ENCODE measurements around the gene CHEK2.

DNA sequence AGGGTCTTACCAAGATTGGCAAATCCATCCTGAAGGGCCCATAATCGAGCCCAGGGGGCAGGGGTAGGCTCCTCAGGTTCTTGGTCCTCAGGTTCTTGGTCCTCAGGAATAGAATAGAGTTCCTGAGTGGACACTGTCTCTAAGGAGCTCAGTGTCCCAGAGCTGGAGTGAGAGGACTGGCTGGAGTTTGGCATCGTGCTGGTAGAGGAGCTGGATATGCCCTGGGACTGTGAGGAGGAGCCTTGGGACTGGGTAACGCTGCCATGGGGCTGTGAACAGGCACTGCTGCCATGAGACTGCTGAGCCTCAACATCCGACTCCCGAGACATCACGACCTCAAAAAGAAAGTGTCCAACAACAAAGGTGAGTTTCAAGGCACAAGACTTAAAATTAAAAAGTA, 7.2 kb downstream of the CHEK2 start:
- TF ChIP-seq, protein P1, sequence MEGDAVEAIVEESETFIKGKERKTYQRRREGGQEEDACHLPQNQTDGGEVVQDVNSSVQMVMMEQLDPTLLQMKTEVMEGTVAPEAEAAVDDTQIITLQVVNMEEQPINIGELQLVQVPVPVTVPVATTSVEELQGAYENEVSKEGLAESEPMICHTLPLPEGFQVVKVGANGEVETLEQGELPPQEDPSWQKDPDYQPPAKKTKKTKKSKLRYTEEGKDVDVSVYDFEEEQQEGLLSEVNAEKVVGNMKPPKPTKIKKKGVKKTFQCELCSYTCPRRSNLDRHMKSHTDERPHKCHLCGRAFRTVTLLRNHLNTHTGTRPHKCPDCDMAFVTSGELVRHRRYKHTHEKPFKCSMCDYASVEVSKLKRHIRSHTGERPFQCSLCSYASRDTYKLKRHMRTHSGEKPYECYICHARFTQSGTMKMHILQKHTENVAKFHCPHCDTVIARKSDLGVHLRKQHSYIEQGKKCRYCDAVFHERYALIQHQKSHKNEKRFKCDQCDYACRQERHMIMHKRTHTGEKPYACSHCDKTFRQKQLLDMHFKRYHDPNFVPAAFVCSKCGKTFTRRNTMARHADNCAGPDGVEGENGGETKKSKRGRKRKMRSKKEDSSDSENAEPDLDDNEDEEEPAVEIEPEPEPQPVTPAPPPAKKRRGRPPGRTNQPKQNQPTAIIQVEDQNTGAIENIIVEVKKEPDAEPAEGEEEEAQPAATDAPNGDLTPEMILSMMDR (IDR thresholded peaks at IDR 0.05; ENCODE audit: poor library complexity, severe bottlenecking) = no peak
- TF ChIP-seq TAF1 (IDR thresholded peaks at IDR 0.05; ENCODE audit: low read depth) = no peak
- TF ChIP-seq RAD21 (conservative IDR thresholded peaks at IDR 0.05) = no peak
- TF ChIP-seq POLR2AphosphoS5 (IDR thresholded peaks at IDR 0.05) = no peak

Measured in neural cell (in vitro differentiated cells).